ENCODE results near the gene ARHGAP6.
"Not testable (repeated sequence)": the region's sequence is repeated elsewhere in the genome, so short reads cannot be mapped to it uniquely, and the experiment has no call there.

The ARHGAP6 gene

DNA sequence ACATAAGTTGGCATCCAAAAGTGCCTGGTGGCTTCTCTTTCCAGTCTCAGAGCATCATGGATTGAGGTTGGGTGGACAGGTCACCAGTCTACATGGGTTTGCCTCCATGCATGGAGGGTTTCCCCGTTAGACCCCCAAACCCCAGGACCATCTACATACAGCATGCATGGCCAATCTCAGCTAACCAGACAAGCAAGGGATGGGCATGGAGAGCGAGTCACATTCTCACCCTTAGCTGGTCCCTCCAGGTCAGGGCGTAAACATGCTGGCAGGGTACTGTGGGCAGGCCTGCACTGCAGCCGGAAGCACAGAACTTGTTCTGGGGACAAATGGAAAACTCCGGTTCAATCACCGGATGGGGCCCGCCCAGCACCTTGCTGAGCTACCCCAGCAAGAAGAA lies 517.3 kb downstream of the ARHGAP6 start:
- no peak for DNase-seq (ENCODE audit: low read depth in 2 of 2)

GRCh38 chrX:11146411-11146810 lies 519.3 kb downstream of the ARHGAP6 start:
- no peak for DNase-seq (ENCODE audit: low read depth in 2 of 2)

- DNase-seq (ENCODE audit: low read depth in 2 of 2) = peak; percentile 44 to 55
Measured at GRCh38 chrX:11143931-11144678, 521.6 kb downstream of the ARHGAP6 start.

DNA sequence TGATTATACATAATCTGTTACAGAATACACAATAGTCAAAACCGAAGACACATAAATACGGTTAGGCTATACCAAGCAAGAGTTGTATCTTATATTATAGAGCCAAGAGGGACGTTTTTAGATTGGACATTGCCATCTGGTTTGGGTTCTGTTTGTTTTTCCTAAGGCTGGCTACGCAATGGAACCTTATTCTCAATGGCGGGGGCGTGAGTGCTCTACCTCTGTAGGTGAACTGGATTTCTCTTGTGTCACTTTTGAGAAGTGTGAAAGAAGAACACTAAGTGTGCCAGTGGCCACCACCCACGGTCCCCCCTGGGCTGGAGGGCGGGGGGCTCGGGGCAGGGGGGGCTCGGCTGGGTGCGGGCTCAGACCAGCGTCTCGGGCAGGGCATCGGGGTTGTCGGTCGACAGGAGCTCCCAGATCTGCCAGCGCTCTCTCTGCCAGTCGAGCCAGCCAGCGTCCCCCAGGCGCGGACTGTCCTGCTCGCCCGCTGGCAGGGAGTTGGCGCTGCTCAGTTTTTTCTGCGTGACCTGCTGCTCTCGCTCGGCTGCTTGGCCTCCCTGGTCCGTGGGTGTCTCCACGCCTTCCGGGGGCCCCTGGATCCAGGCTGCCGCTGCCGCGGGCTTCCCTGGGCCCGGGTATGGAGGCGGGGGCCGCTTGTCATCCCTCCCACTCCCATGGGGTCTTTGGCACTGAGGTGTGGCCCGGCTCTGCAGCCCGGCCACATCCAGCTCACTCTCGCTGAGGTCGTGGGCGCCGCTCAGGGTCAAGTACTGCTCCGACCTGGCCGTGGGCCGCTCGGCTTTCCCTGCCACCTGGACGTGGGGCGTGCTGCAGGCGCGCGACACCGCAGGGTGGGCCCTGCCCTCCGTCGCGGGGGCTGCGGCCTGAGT lies 527.0 kb downstream of the ARHGAP6 start:
- no peak for DNase-seq (ENCODE audit: low read depth in 2 of 2)

GRCh38 chrX:11137543-11138139 lies 528.1 kb downstream of the ARHGAP6 start:
- peak in 1 of 2 experiments; percentile 8 for DNase-seq (ENCODE audit: low read depth in 2 of 2)

GRCh38 chrX:11135564-11136185 lies 530.0 kb downstream of the ARHGAP6 start:
- no peak for DNase-seq (ENCODE audit: low read depth in 2 of 2)

GRCh38 chrX:11131146-11131545 lies 534.6 kb downstream of the ARHGAP6 start:
- DNase-seq (ENCODE audit: low read depth in 2 of 2) = no peak

DNA sequence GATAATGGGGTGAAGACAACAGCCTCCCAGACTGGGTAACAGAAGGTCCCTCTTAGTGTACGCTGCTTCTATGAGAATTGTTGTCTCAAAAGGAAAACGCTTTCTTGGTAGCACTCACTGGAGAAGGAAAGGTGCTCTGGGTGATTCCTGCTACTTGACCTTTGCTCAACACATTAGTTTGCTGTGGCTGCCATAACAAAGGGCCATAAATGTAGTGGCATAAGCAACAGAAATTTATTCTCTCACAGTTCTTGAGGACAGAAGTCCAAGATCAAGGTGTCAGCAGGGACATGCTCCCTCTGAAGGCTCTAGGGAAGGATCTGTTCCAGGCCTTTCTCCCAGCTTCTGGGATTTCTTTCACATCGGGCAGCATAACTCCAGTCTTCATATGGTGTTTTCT lies 535.6 kb downstream of the ARHGAP6 start:
- DNase-seq (ENCODE audit: low read depth in 2 of 2) = no peak

DNA sequence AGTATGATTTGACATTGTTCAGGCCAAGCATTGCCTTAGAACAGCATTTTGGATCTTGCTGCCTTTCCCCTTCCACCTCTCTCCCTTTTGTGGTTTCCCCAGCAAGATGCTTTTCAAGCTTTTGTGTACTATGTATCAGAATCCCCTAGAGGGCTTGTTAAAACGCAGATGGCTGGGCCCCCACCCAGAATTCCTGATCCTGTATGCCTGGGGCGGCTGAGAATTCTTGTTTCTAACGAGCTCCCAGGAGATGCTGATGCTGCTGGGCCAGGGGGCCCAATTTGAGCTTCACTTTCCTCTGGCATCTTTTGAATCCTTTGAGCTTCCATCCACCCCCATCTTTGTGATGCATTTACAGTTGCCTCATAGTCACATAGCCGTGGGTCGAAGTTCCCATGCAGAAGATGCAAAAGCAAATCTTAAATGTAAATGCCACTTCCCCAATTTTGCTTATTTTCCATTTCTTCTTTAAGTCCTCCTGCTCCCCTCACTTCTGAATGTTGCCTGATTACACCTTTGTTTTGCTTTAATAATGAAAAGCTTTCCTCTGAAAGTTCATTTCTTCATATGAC lies 536.1 kb downstream of the ARHGAP6 start:
- peak in 1 of 2 experiments; percentile 5 for DNase-seq (ENCODE audit: low read depth in 2 of 2)

- DNase-seq (ENCODE audit: low read depth in 2 of 2) = no peak
Measured at GRCh38 chrX:11125060-11125459, 540.7 kb downstream of the ARHGAP6 start.

GRCh38 chrX:11124112-11124511 lies 541.6 kb downstream of the ARHGAP6 start:
- DNase-seq (ENCODE audit: low read depth in 2 of 2) = no peak

DNA sequence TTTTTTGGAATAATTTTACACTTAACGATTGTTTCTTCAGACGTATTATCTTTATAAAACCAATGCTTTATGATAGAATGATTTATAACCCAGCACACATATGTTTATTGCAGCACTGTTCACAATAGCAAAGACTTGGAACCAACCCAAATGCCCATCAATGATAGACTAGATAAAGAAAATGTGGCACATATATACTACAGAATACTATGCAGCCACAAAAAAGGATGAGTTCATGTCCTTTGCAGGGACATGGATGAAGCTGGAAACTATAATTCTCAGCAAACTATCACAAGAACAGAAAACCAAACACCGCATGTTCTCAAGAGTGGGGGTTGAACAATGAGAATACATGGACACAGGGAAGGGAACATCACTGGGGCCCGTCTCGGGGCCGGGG lies 542.6 kb downstream of the ARHGAP6 start:
- DNase-seq (ENCODE audit: low read depth in 2 of 2) = not testable (repeated sequence)

- no peak for DNase-seq (ENCODE audit: low read depth in 2 of 2)
Measured at GRCh38 chrX:11119313-11119943, 546.3 kb downstream of the ARHGAP6 start.

DNA sequence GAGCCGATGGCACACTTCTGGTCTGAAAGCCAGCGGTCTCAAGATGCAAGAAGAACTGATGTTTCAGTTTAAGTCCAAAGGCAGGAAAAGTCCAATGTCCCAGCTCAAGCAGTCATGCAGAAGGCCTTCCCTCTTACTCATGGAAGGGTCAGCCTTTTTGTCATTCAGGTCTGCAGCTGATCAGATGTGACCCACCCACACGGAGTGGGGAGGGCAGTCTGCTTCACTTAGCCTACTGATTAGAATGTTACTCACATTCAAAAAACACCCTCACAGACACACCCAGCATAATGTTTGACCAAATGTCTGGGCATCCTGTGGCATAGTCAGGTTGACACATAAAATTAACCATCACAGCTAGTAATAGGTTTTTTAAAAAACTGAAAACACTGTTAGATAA lies 548.0 kb downstream of the ARHGAP6 start:
- no peak for DNase-seq (ENCODE audit: low read depth in 2 of 2)

- DNase-seq (ENCODE audit: low read depth in 2 of 2) = no peak
Measured at GRCh38 chrX:11113731-11114130, 552.0 kb downstream of the ARHGAP6 start.

GRCh38 chrX:11111947-11112346 lies 553.8 kb downstream of the ARHGAP6 start:
- no peak for DNase-seq (ENCODE audit: low read depth in 2 of 2)

DNA sequence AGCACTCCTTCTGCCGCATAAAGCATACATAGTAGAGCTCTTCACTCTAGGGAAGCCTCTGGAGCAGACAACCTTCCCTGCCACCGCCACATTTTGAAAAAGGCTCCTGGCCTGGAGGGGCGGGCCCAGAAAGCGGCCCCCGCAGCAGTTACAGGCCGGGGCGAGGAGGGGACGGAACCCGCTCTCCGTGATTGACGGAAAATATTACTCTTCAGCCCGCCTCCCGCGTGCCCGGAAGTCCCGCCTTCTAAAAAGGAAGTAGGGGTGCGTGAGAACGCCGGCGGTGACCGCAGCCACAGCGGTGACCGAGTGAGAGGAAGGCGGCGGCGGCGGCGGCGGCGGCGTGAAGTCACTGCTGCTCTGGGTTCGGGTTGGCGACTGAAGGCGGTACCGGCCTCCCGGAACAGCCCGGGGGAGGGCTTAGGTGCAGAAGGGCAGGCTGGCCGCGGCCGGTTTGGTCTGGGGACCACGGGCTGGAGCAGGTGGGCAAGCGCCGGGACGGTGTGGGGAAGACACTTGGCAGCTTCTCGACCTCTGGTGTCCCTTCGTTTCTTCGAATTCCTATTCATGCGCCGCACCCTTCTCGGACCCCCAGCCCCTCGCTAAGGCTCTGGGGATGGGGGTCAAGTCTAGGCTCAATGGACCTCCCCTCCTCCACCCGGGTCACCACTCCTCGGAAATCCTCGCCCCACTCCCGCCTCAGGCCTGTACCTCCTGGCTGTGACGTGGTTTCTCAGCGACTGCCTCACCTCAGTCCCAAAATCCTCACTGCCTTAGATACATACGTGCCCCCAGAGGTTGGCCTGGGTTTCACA lies 554.5 kb downstream of the ARHGAP6 start, which contains the start of gene HCCS:
TSS of gene HCCS (plus strand) at position 296 of the 815 bp plus-strand sequence. CDS start 729 bp downstream, outside the sequence.
- DNase-seq (ENCODE audit: low read depth in 2 of 2) = peak; percentile 60 to 65

DNA sequence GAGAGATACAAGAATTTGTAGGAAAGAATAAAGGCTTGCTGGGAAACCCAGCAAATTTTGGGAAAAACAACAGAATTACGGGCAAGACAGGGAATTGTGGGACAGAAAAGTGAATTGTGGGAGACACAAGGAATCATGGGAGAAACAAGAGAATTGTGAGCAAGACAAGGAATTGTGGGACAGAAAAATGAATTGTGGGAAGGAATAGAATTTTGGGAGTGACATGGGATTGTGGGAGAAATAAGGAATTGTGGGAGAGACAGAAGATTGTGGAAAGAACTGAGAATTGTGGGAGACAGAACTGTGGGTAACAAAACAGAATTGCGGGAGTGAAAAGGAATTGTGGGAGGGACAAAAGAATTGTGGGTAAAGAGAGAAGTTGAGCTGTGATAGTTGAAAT lies 555.8 kb downstream of the ARHGAP6 start:
- DNase-seq (ENCODE audit: low read depth in 2 of 2) = no peak

GRCh38 chrX:11108253-11108941 lies 557.3 kb downstream of the ARHGAP6 start:
- no peak for DNase-seq (ENCODE audit: low read depth in 2 of 2)

GRCh38 chrX:11105080-11105479 lies 560.6 kb downstream of the ARHGAP6 start:
- DNase-seq (ENCODE audit: low read depth in 2 of 2) = peak in 1 of 2 experiments; percentile 14
